B cell (primary cell): ENCODE measurements around the gene ATG16L1. TPM values are rescaled to one million over a fixed set of nuclear protein-coding genes. Genes with fewer than 3 reads are reported as not detected.

Experiments used
- ATAC-seq: fragments of 200-7000 bp; cut with Tn5 transposase; one replicate; pipeline ENCODE4 v1.10.0; 2021; ENCODE audit warnings: low read depth, mild to moderate bottlenecking, moderate number of reproducible peaks, moderate library complexity
- CTCF ChIA-PET: fragments of 350-600 bp; sonication (Branson Sonifier 250); formaldehyde crosslinking; loops from one replicate; lab custom pipeline; 2021; ENCODE audit warnings: antibody characterized with exemption, inconsistent platforms; lab: Charles Lee
- POLR2A ChIA-PET: fragments of 350-600 bp; sonication (Branson Sonifier 250); formaldehyde crosslinking; loops from one replicate; lab custom pipeline; 2021; ENCODE audit warnings: antibody characterized with exemption; lab: Charles Lee
- DNase-seq: peaks from one replicate; pipeline ENCODE4 v3.0.0; 2013
- H2AFZ ChIP-seq: 2 replicates; pipeline ENCODE4 v1.6.1; 2012; ENCODE audit warnings: mild to moderate bottlenecking, low read depth, low read length; ENCODE audit not compliant: insufficient read depth, poor library complexity, severe bottlenecking
- H3K27ac ChIP-seq, 2 donors: 1 replicate in 1 of 2; 2 replicates in 1 of 2; pipeline ENCODE4 v1.5.1; 2012 to 2013; ENCODE audit warnings: low read length in 2 of 2, mild to moderate bottlenecking in 2 of 2, moderate library complexity in 1 of 2
- H3K27me3 ChIP-seq, 4 experiments: fragments of 200-600 bp in 1 of 4; sonication (generic) in 1 of 4; replicated peaks in 1 of 4; 1 replicate in 2 of 4; 2 replicates in 2 of 4; pipeline versions ENCODE4 v1.6.1 to v1.7.0; 2013 to 2016; ENCODE audit warnings: low read length in 3 of 4, mild to moderate bottlenecking in 2 of 4, mixed read lengths in 1 of 4, moderate library complexity in 1 of 4; ENCODE audit not compliant: insufficient read depth in 4 of 4, control insufficient read depth in 3 of 4; ENCODE audit errors: control extremely low read depth in 1 of 4
- H3K36me3 ChIP-seq, 2 experiments: replicated peaks in 1 of 2; 1 replicate in 1 of 2; 2 replicates in 1 of 2; pipeline versions ENCODE4 v1.6.1 to v1.7.1; 2013; ENCODE audit warnings: low read length in 1 of 2; ENCODE audit not compliant: insufficient read depth in 2 of 2, control insufficient read depth in 1 of 2; ENCODE audit errors: control extremely low read depth in 1 of 2, extremely low read depth in 1 of 2
- H3K4me1 ChIP-seq, 2 donors: fragments of 200-600 bp in 1 of 2; sonication (generic) in 1 of 2; 1 replicate in 1 of 2; 2 replicates in 1 of 2; pipeline versions ENCODE4 v1.5.1 to v1.6.1; 2013 to 2017; ENCODE audit warnings: low read length in 2 of 2; ENCODE audit not compliant: control insufficient read depth in 2 of 2, insufficient read depth in 2 of 2
- H3K4me2 ChIP-seq: replicated peaks from 2 replicates; pipeline ENCODE3; 2012; ENCODE audit warnings: mild to moderate bottlenecking, low read depth, low read length; ENCODE audit not compliant: poor library complexity, severe bottlenecking
- H3K4me3 ChIP-seq, 5 experiments: fragments of 200-600 bp in 1 of 5; sonication (generic) in 1 of 5; 1 replicate in 3 of 5; 2 replicates in 2 of 5; pipeline versions ENCODE4 v1.5.1 to v1.7.0; 2011 to 2016; ENCODE audit warnings: low read length in 4 of 5, mild to moderate bottlenecking in 4 of 5, low read depth in 2 of 5, control low read depth in 1 of 5, moderate library complexity in 1 of 5; ENCODE audit not compliant: insufficient read depth in 1 of 5; ENCODE audit errors: control extremely low read depth in 1 of 5, extremely low read depth in 1 of 5
- H3K79me2 ChIP-seq: fragments of 200-600 bp; sonication (generic); one replicate; pipeline ENCODE4 v1.6.0; 2016; ENCODE audit warnings: low read length; ENCODE audit not compliant: control insufficient read depth, insufficient read depth
- H3K9ac ChIP-seq: fragments of 200-600 bp; sonication (generic); 2 replicates; pipeline ENCODE4 v1.6.1; 2017; ENCODE audit warnings: mild to moderate bottlenecking, low read length, moderate library complexity
- H3K9me3 ChIP-seq, 3 donors: one replicate each; pipeline versions ENCODE4 v1.6.1 to v1.7.1; 2013; ENCODE audit warnings: low read length in 2 of 3; ENCODE audit not compliant: control insufficient read depth in 2 of 3, insufficient read depth in 1 of 3; ENCODE audit errors: control extremely low read depth in 1 of 3
- H4K20me1 ChIP-seq: 2 replicates; pipeline ENCODE4 v1.6.0; 2012; ENCODE audit warnings: mild to moderate bottlenecking, low read length; ENCODE audit not compliant: insufficient read depth, control insufficient read depth, poor library complexity, severe bottlenecking
- H3K27ac Mint-ChIP-seq: one replicate; pipeline ENCODE4 v1.8.0; 2021; ENCODE audit warnings: mixed read lengths
- H3K27me3 Mint-ChIP-seq: one replicate; pipeline ENCODE4 v1.8.0; 2021; ENCODE audit warnings: mixed read lengths
- H3K4me1 Mint-ChIP-seq: one replicate; pipeline ENCODE4 v1.8.0; 2021; ENCODE audit warnings: mixed read lengths
- H3K4me3 Mint-ChIP-seq: one replicate; pipeline ENCODE4 v1.8.0; 2021; ENCODE audit warnings: mixed read lengths
- H3K9me3 Mint-ChIP-seq: one replicate; pipeline ENCODE4 v1.8.0; 2022; ENCODE audit warnings: mixed read lengths; ENCODE audit not compliant: insufficient read depth
- CTCF ChIP-seq: fragments of 200-600 bp; IDR thresholded peaks from one replicate; pipeline ENCODE4 v1.8.0; 2022; ENCODE audit warnings: antibody characterized with exemption, mild to moderate bottlenecking
- EZH2 ChIP-seq: IDR thresholded peaks from 2 replicates; pipeline ENCODE4 v1.6.1; 2012; ENCODE audit warnings: borderline replicate concordance, low read depth, mild to moderate bottlenecking, moderate library complexity, low read length; ENCODE audit not compliant: insufficient read depth, poor library complexity, severe bottlenecking
- WGBS: methylation state at CpG from one replicate; pipeline ENCODE4 v1.1.5; 2013; ENCODE audit warnings: missing lambda C conversion rate; ENCODE audit not compliant: insufficient coverage; 5-methylcytosine and 5-hydroxymethylcytosine counted together
- intact Hi-C: fragments of 100-400 bp; cut with micrococcal nuclease; formaldehyde crosslinking; loops from one replicate; pipeline ENCODE4 v1.10.0; 2022
- polyA plus RNA-seq: library from polyadenylated mRNA; depleted of rRNA; stranded (reverse); fragments of >200 nt; gene quantifications from 2 replicates; pipeline ENCODE4 v1.2.3, GENCODE V29; 2012
- total RNA-seq, 2 donors: library from RNA; stranded (reverse); fragments of 120-200 nt in 1 of 2; gene quantifications; 1 replicate in 1 of 2; 2 replicates in 1 of 2; pipeline versions ENCODE4 v1.2.3 to v1.2.4, GENCODE V29; 2013 to 2022

Gene ATG16L1
- total and polyA plus RNA-seq, 2 donors (not counting 1 experiment from before 2014, with no cell fraction given), result 25.7 to 69.9 TPM

GRCh38 chr2:233242231-233242927 lies 9.1 kb upstream of the ATG16L1 start:
- Histone ChIP-seq H3K9ac (no peak overlapping the region), H3K9me3 (peaks cover 0 to under 1% (median 0%) of the 10 kb centered on the region in 3 donors), H3K4me3 (no peak overlapping the region), H3K4me1 (peaks cover 28 to 35% of the 10 kb centered on the region in 2 donors), H3K36me3 (no peaks in the 10 kb centered on the region), H3K27ac (no peak overlapping the region), H2AFZ (no peak overlapping the region), H3K79me2 (peaks cover 6% of the 10 kb centered on the region), H3K4me2 (peak overlapping the region; percentile 40), H4K20me1 (no peaks in the 10 kb centered on the region), H3K27me3 (no peaks in the 10 kb centered on the region)
- peak overlapping the region; percentile 41 for H3K27ac Mint-ChIP-seq
- peaks cover 28% of the 10 kb centered on the region for H3K4me1 Mint-ChIP-seq
- peak; percentile 42 for DNase-seq
- ATAC-seq, result peak; percentile 55
- intact Hi-C loops, result no loop called here
- ChIA-PET POLR2A (no interaction called here), CTCF (interaction anchor here (0.7 to 2.5 kb wide), 4 partner anchors 18 to 484 kb away, joined by 3 to 10 read pairs (median 4); no protein-coding TSS in a partner anchor)
- H3K4me3 Mint-ChIP-seq, result peak overlapping the region; percentile 70
- 93% methylated on average over 7 of the region's 14 CpGs for WGBS
- no peaks in the 10 kb centered on the region for H3K27me3 Mint-ChIP-seq
- H3K9me3 Mint-ChIP-seq, result no peaks in the 10 kb centered on the region
- TF ChIP-seq CTCF (no peak), EZH2 (no peak)

DNA sequence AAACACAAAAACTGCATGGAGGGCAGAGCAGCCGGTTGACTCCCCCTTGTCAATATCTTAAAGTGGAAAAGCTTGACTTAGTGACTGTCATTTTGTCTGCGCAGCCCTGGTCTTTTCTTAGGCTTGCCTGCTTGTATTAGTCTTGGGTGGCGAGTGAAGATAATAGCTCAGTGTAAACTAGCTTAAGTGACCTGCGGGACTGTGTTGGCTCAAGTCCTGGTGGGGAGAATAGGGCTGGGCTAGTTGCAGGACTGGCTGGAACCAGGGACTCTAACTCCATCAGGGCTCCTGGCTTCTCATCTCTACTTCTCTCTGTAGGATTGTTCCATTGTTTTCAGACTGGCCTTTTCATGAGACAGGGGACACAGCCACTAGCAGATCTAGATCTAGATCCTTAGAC lies 8.1 kb upstream of the ATG16L1 start:
- Histone ChIP-seq H3K27me3 (no peaks in the 10 kb centered on the region), H3K79me2 (peaks cover 6% of the 10 kb centered on the region), H4K20me1 (no peaks in the 10 kb centered on the region), H3K36me3 (no peaks in the 10 kb centered on the region), H3K9ac (no peak overlapping the region), H3K27ac (no peak overlapping the region), H3K9me3 (no peaks in the 10 kb centered on the region), H3K4me1 (peaks cover 28 to 35% of the 10 kb centered on the region in 2 donors), H3K4me2 (no peak overlapping the region), H2AFZ (no peak overlapping the region), H3K4me3 (no peak overlapping the region)
- DNase-seq, result no peak
- no peaks in the 10 kb centered on the region for H3K27me3 Mint-ChIP-seq
- no peak overlapping the region for H3K27ac Mint-ChIP-seq
- ChIA-PET CTCF (interaction anchor here (1.1 to 2.5 kb wide), 3 partner anchors 19 to 189 kb away, joined by 3 to 10 read pairs (median 3); no protein-coding TSS in a partner anchor), POLR2A (interaction anchor here (0.6 kb wide), 1 partner anchor 183 kb away, joined by 6 read pairs; no protein-coding TSS in a partner anchor)
- no peak overlapping the region for H3K4me3 Mint-ChIP-seq
- no peaks in the 10 kb centered on the region for H3K9me3 Mint-ChIP-seq
- ATAC-seq, result no peak
- WGBS, result 100% methylated on average over 4 of the region's 4 CpGs
- TF ChIP-seq EZH2, result no peak
- no peak for TF ChIP-seq CTCF
- intact Hi-C loops, result no loop called here
- peaks cover 32% of the 10 kb centered on the region for H3K4me1 Mint-ChIP-seq
